Vagina (tissue), 2 donors: ENCODE measurements around the gene PDZD4. TPM values are rescaled to one million over a fixed set of nuclear protein-coding genes. Genes with fewer than 3 reads are reported as not detected.

Experiments used
- DNase-seq, 2 donors: peaks; one replicate each; pipeline ENCODE4 v3.0.0-alpha.2; 2017; ENCODE audit errors: extremely low spot score in 2 of 2
- H3K27ac ChIP-seq: fragments of 200-600 bp; sonication (generic); one replicate; pipeline ENCODE4 v1.5.1; 2019
- H3K27me3 ChIP-seq: fragments of 200-600 bp; sonication (generic); one replicate; pipeline ENCODE4 v1.5.1; 2019
- H3K36me3 ChIP-seq, 2 donors: fragments of 200-600 bp; sonication (generic); one replicate each; pipeline ENCODE4 v1.5.1; 2017 to 2019
- H3K4me1 ChIP-seq: fragments of 200-600 bp; sonication (generic); one replicate; pipeline ENCODE4 v1.5.1; 2019
- H3K4me3 ChIP-seq, 2 donors: fragments of 200-600 bp; sonication (generic); 1 replicate in 1 of 2; 2 replicates in 1 of 2; pipeline ENCODE4 v1.5.1; 2016 to 2019
- H3K9me3 ChIP-seq: fragments of 200-600 bp; sonication (generic); one replicate; pipeline ENCODE4 v1.5.1; 2019
- POLR2A ChIP-seq, 2 donors: fragments of 450-650 bp; IDR thresholded peaks; one replicate each; pipeline ENCODE4 v1.6.1; 2017; ENCODE audit warnings: antibody characterized with exemption in 2 of 2, mild to moderate bottlenecking in 2 of 2, moderate library complexity in 2 of 2
- POLR2AphosphoS5 ChIP-seq, 2 donors: sonication (generic); formaldehyde crosslinking; IDR thresholded peaks; one replicate each; pipeline ENCODE4 v1.9.0; 2017; ENCODE audit warnings: antibody characterized with exemption in 2 of 2, mild to moderate bottlenecking in 2 of 2, low read depth in 1 of 2; ENCODE audit not compliant: insufficient read depth in 1 of 2
- intact Hi-C: fragments of 100-400 bp; cut with DNase I; formaldehyde crosslinking; loops from one replicate; pipeline ENCODE4 v1.15.1; 2023
- total RNA-seq: library from RNA; depleted of rRNA; stranded (reverse); fragments of >200 nt; gene quantifications from one replicate; pipeline ENCODE4 v1.2.3, GENCODE V29; 2016
- TF ChIP-seq, protein P1 (sequence below), 3 experiments: fragments of 450-650 bp in 2 of 3; fragments of 200-600 bp in 1 of 3; sonication (generic) in 1 of 3; IDR thresholded peaks; one replicate each; pipeline ENCODE4 v1.5.1; 2017 to 2019; ENCODE audit warnings: antibody characterized with exemption in 3 of 3, mild to moderate bottlenecking in 2 of 3, moderate library complexity in 2 of 3

The PDZD4 gene
- total RNA-seq, 1 donor from 2014 or later = 10.3 TPM

DNA sequence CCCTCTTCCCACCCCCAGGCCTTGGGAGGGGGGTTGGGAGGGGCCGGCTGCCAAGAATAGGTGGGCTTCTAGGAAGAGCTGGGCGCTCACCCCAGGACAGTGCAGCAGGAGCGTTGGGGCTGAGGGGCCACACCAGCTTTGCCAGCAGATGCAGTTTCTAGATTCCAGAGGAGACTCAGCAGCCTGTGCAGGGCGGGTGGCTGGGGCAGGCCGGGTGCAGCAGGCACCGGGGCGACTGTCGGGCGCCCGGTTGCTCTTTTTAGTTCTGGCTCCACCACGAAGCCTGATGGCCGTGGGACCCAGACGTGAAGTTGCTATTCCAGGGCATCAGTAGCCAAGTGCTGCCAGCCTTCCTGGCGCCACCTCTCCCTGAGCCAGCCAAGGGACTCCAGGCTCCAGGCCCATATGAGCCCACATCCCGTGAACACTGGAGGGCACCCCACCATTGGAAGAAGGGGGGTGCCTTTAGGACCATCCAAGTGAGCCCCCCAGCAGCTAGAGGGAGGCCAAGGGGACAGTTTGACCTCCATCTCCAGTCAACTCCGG, 30.1 kb downstream of the PDZD4 start:
- Histone ChIP-seq H3K4me3 (no peak overlapping the region), H3K27ac (no peak overlapping the region), H3K27me3 (no peaks in the 10 kb centered on the region), H3K4me1 (peaks cover 10% of the 10 kb centered on the region), H3K9me3 (no peaks in the 10 kb centered on the region), H3K36me3 (peaks cover 0 to 21% of the 10 kb centered on the region in 2 donors)
- DNase-seq = no peak
- intact Hi-C loops = no loop called here
- TF ChIP-seq POLR2A (IDR thresholded peaks at IDR 0.05) = no peak
- no peak for TF ChIP-seq POLR2AphosphoS5 (IDR thresholded peaks at IDR 0.05; ENCODE audit: insufficient read depth in 1 of 2, low read depth in 1 of 2)
- TF ChIP-seq, protein P1, sequence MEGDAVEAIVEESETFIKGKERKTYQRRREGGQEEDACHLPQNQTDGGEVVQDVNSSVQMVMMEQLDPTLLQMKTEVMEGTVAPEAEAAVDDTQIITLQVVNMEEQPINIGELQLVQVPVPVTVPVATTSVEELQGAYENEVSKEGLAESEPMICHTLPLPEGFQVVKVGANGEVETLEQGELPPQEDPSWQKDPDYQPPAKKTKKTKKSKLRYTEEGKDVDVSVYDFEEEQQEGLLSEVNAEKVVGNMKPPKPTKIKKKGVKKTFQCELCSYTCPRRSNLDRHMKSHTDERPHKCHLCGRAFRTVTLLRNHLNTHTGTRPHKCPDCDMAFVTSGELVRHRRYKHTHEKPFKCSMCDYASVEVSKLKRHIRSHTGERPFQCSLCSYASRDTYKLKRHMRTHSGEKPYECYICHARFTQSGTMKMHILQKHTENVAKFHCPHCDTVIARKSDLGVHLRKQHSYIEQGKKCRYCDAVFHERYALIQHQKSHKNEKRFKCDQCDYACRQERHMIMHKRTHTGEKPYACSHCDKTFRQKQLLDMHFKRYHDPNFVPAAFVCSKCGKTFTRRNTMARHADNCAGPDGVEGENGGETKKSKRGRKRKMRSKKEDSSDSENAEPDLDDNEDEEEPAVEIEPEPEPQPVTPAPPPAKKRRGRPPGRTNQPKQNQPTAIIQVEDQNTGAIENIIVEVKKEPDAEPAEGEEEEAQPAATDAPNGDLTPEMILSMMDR (IDR thresholded peaks at IDR 0.05) = no peak

DNA sequence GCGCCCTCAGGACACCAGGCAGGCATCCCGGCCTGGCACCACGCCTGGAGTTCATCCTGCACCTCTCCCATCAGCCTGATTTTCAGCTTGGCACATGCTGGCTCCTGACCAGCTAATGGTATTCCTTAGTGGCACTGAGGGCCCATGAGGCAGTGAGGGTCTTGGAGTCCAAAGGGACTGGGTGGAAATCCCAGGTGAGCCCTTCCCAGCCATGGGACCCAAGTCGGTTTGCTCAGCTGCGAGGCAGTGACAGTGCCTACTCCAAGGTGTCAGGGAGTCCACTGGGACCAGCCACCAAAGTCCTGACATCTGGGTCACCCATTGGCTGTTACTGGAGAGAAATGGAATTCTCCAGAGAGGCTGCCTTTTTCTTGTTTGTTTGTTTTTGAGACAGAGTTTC, 31.0 kb downstream of the PDZD4 start:
- Histone ChIP-seq H3K27ac (no peak overlapping the region), H3K27me3 (no peaks in the 10 kb centered on the region), H3K4me1 (peaks cover 11% of the 10 kb centered on the region), H3K4me3 (no peak overlapping the region), H3K9me3 (no peaks in the 10 kb centered on the region), H3K36me3 (peaks cover 0 to 21% of the 10 kb centered on the region in 2 donors)
- TF ChIP-seq, protein P1 (IDR thresholded peaks at IDR 0.05) = no peak
- no peak for TF ChIP-seq POLR2AphosphoS5 (IDR thresholded peaks at IDR 0.05; ENCODE audit: insufficient read depth in 1 of 2, low read depth in 1 of 2)
- TF ChIP-seq POLR2A (IDR thresholded peaks at IDR 0.05) = no peak
- DNase-seq = no peak
- intact Hi-C loops = no loop called here

- intact Hi-C loops = no loop called here
- peaks cover 0 to 21% of the 10 kb centered on the region in 2 donors for H3K36me3 ChIP-seq
- H3K27me3 ChIP-seq = no peaks in the 10 kb centered on the region
- no peaks in the 10 kb centered on the region for H3K9me3 ChIP-seq
- TF ChIP-seq, protein P1 (IDR thresholded peaks at IDR 0.05) = no peak
- TF ChIP-seq POLR2AphosphoS5 (IDR thresholded peaks at IDR 0.05; ENCODE audit: insufficient read depth in 1 of 2, low read depth in 1 of 2) = no peak
- no peak for TF ChIP-seq POLR2A (IDR thresholded peaks at IDR 0.05)
- H3K4me1 ChIP-seq = peaks cover 21% of the 10 kb centered on the region
- no peak overlapping the region for H3K27ac ChIP-seq
- no peak for DNase-seq
- H3K4me3 ChIP-seq = no peak overlapping the region
Measured at GRCh38 chrX:153797415-153798015, 32.8 kb downstream of the PDZD4 start.

GRCh38 chrX:153794897-153795816, 35.2 kb downstream of the PDZD4 start:
- Histone ChIP-seq H3K9me3 (no peaks in the 10 kb centered on the region), H3K36me3 (peaks cover 0 to 21% of the 10 kb centered on the region in 2 donors), H3K4me1 (peaks cover 41% of the 10 kb centered on the region), H3K27me3 (no peaks in the 10 kb centered on the region), H3K4me3 (peak overlapping the region; percentile 59 to 61), H3K27ac (peak overlapping the region; percentile 85)
- TF ChIP-seq, protein P1 (IDR thresholded peaks at IDR 0.05) = no peak
- TF ChIP-seq POLR2A (IDR thresholded peaks at IDR 0.05) = no peak
- TF ChIP-seq POLR2AphosphoS5 (IDR thresholded peaks at IDR 0.05; ENCODE audit: insufficient read depth in 1 of 2, low read depth in 1 of 2) = no peak
- DNase-seq = no peak
- intact Hi-C loops = no loop called here
